Left lung (tissue), 10 donors: ENCODE results near the gene PGRMC2. TPM values are rescaled to one million over a fixed set of nuclear protein-coding genes. Genes with fewer than 3 reads are reported as not detected.

Experiments
- ATAC-seq: fragments of 200-7000 bp; cut with Tn5 transposase; one replicate; pipeline ENCODE4 v1.9.1; 2020; ENCODE audit warnings: moderate library complexity
- DNase-seq, 4 donors: peaks; one replicate each; pipeline ENCODE4 v3.0.0-alpha.2; 2013 to 2020
- H3K27ac ChIP-seq, 2 donors: fragments of 200-600 bp; sonication (generic) in 1 of 2; one replicate each; pipeline versions ENCODE4 v1.5.0 to v1.8.0; 2020 to 2021
- H3K27me3 ChIP-seq, 2 donors: fragments of 200-600 bp; sonication (generic) in 1 of 2; one replicate each; pipeline versions ENCODE4 v1.5.0 to v1.8.0; 2020 to 2021
- H3K36me3 ChIP-seq, 2 donors: fragments of 200-600 bp; sonication (generic) in 1 of 2; one replicate each; pipeline versions ENCODE4 v1.5.0 to v1.8.0; 2020 to 2021
- H3K4me1 ChIP-seq, 2 donors: fragments of 200-600 bp; one replicate each; pipeline ENCODE4 v1.8.0; 2021
- H3K4me3 ChIP-seq, 2 donors: fragments of 200-600 bp; sonication (generic) in 1 of 2; one replicate each; pipeline versions ENCODE4 v1.5.0 to v1.8.0; 2020 to 2021; ENCODE audit warnings: mild to moderate bottlenecking in 1 of 2
- H3K9me3 ChIP-seq, 2 donors: fragments of 200-600 bp; sonication (generic) in 1 of 2; one replicate each; pipeline versions ENCODE4 v1.5.0 to v1.8.0; 2020 to 2021
- intact Hi-C, 2 donors: fragments of 100-400 bp; cut with DNase I; formaldehyde crosslinking; loops; one replicate each; pipeline versions ENCODE4 v1.11.2 to v1.14.2; 2022
- polyA plus RNA-seq, 6 donors: library from polyadenylated mRNA; unstranded; fragments of 120-200 nt; gene quantifications; one replicate each; pipeline ENCODE4 v1.2.1, GENCODE V29; 2013; ENCODE audit not compliant: insufficient read length in 6 of 6
- total RNA-seq, 2 donors: library from RNA; stranded (reverse); fragmentation: NEBNext Ultra II Directional; extraction: Animal tissue kit (Norgen Biotek cat#: 25700); gene quantifications; one replicate each; pipeline ENCODE4 v1.2.1, GENCODE V29; 2021
- TF ChIP-seq, protein P1 (sequence below), 2 donors: fragments of 200-600 bp; sonication (generic) in 1 of 2; IDR thresholded peaks; one replicate each; pipeline versions ENCODE4 v1.5.0 to v1.8.0; 2021; ENCODE audit warnings: antibody characterized with exemption in 2 of 2
- donor health status: DM: no; HTN: yes; CAD: no.
- donor health status: DM: no; HTN: no; CAD: no.

PGRMC2 gene
- total and polyA plus RNA-seq, 8 donors = 59.7 to 84.5 (median 77.4) TPM

GRCh38 chr4:128241981-128242380 is 45.6 kb downstream of the PGRMC2 start:
- TF ChIP-seq, protein P1, sequence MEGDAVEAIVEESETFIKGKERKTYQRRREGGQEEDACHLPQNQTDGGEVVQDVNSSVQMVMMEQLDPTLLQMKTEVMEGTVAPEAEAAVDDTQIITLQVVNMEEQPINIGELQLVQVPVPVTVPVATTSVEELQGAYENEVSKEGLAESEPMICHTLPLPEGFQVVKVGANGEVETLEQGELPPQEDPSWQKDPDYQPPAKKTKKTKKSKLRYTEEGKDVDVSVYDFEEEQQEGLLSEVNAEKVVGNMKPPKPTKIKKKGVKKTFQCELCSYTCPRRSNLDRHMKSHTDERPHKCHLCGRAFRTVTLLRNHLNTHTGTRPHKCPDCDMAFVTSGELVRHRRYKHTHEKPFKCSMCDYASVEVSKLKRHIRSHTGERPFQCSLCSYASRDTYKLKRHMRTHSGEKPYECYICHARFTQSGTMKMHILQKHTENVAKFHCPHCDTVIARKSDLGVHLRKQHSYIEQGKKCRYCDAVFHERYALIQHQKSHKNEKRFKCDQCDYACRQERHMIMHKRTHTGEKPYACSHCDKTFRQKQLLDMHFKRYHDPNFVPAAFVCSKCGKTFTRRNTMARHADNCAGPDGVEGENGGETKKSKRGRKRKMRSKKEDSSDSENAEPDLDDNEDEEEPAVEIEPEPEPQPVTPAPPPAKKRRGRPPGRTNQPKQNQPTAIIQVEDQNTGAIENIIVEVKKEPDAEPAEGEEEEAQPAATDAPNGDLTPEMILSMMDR (IDR thresholded peaks at IDR 0.05) = no peak
- no peaks in the 10 kb centered on the region for H3K4me1 ChIP-seq
- no peak overlapping the region for H3K4me3 ChIP-seq
- DNase-seq = no peak
- H3K27me3 ChIP-seq = no peaks in the 10 kb centered on the region
- peaks cover 0 to 4% of the 10 kb centered on the region in 2 donors for H3K9me3 ChIP-seq
- intact Hi-C loops = no loop called here
- H3K27ac ChIP-seq = no peak overlapping the region
- no peaks in the 10 kb centered on the region for H3K36me3 ChIP-seq
- no peak for ATAC-seq

DNA sequence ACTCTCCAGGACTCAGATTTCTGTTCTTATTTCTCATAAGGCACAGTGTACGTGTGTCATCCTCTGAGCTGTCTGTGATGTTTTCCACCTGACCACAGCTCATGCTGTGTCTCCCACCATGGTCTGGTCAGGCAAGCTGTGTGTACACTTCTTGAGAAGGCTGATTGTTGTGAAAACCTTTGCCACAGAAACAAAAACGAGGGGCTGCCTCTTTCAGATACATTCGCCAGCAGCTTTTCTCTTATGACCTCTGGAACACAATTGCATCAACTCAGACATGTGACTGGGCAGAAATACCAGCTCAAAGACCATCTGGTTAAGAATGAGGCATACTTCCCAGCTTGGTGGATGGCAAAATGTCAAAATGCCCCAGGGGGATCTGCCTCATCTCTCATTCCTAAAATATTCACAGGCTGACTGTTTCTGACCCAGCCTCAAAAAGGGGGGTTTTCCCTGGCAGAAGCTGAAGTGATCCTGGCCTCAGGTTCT is 46.1 kb downstream of the PGRMC2 start:
- TF ChIP-seq, protein P1 (IDR thresholded peaks at IDR 0.05) = no peak
- Histone ChIP-seq H3K4me3 (no peak overlapping the region), H3K27ac (no peak overlapping the region), H3K9me3 (peaks cover 0 to 4% of the 10 kb centered on the region in 2 donors), H3K27me3 (no peaks in the 10 kb centered on the region), H3K4me1 (no peaks in the 10 kb centered on the region), H3K36me3 (no peaks in the 10 kb centered on the region)
- DNase-seq (no peak), ATAC-seq (peak; percentile 37)
- intact Hi-C loops = no loop called here

DNA sequence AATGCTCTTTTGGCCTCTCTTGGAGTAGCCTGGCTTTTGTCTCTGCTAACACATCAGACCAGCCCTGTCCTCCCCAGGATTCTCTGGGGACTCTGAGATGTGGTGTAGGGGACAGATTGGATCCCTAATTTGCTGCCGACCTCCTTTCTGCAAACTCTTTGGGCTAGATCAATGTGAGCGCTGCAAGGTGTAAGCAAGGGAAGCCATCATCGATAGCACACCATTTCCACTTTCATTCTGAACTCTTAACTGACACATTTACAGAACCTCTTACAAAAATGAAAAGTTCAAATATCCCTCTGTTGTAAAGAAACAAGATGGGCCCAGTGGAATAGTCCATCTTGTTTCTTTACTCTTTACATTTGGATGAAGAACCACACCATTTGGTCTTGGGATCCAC is 46.6 kb downstream of the PGRMC2 start:
- Histone ChIP-seq H3K4me3 (no peak overlapping the region), H3K4me1 (no peaks in the 10 kb centered on the region), H3K9me3 (peaks cover 0 to 4% of the 10 kb centered on the region in 2 donors), H3K27me3 (no peaks in the 10 kb centered on the region), H3K27ac (no peak overlapping the region), H3K36me3 (no peaks in the 10 kb centered on the region)
- DNase-seq (no peak), ATAC-seq (no peak)
- TF ChIP-seq, protein P1 (IDR thresholded peaks at IDR 0.05) = no peak
- intact Hi-C loops = no loop called here

- no peaks in the 10 kb centered on the region for H3K4me1 ChIP-seq
- ATAC-seq (no peak), DNase-seq (no peak)
- H3K36me3 ChIP-seq = no peaks in the 10 kb centered on the region
- no peak overlapping the region for H3K4me3 ChIP-seq
- no peaks in the 10 kb centered on the region for H3K9me3 ChIP-seq
- intact Hi-C loops = no loop called here
- no peak overlapping the region for H3K27ac ChIP-seq
- TF ChIP-seq, protein P1 (IDR thresholded peaks at IDR 0.05) = no peak
- no peaks in the 10 kb centered on the region for H3K27me3 ChIP-seq
Measured at GRCh38 chr4:128234836-128235235, 52.8 kb downstream of the PGRMC2 start.

GRCh38 chr4:128232719-128233118 is 54.9 kb downstream of the PGRMC2 start:
- H3K9me3 ChIP-seq = no peaks in the 10 kb centered on the region
- DNase-seq (no peak), ATAC-seq (no peak)
- H3K27me3 ChIP-seq = no peaks in the 10 kb centered on the region
- no peaks in the 10 kb centered on the region for H3K4me1 ChIP-seq
- no peaks in the 10 kb centered on the region for H3K36me3 ChIP-seq
- TF ChIP-seq, protein P1 (IDR thresholded peaks at IDR 0.05) = no peak
- H3K27ac ChIP-seq = no peak overlapping the region
- H3K4me3 ChIP-seq = no peak overlapping the region
- intact Hi-C loops = no loop called here
